Adrenal gland (tissue), 5 donors: ENCODE results near the gene ATP8B1.

Experiments
- POLR2A ChIP-seq, 2 donors: fragments of 450-650 bp; IDR thresholded peaks; one replicate each; pipeline ENCODE4 v1.6.1; 2017; ENCODE audit warnings: antibody characterized with exemption in 2 of 2, mild to moderate bottlenecking in 2 of 2, moderate library complexity in 1 of 2
- TF ChIP-seq, protein P1 (sequence below), 6 experiments: fragments of 450-650 bp in 4 of 6; fragments of 200-600 bp in 2 of 6; sonication (generic) in 1 of 6; IDR thresholded peaks; 1 replicate in 5 of 6; 2 replicates in 1 of 6; pipeline versions ENCODE4 v1.5.1 to v1.8.0; 2016 to 2021; ENCODE audit warnings: antibody characterized with exemption in 6 of 6, mild to moderate bottlenecking in 2 of 6, moderate library complexity in 1 of 6
- donor health status: DM: no; HTN: no; CAD: no.

DNA sequence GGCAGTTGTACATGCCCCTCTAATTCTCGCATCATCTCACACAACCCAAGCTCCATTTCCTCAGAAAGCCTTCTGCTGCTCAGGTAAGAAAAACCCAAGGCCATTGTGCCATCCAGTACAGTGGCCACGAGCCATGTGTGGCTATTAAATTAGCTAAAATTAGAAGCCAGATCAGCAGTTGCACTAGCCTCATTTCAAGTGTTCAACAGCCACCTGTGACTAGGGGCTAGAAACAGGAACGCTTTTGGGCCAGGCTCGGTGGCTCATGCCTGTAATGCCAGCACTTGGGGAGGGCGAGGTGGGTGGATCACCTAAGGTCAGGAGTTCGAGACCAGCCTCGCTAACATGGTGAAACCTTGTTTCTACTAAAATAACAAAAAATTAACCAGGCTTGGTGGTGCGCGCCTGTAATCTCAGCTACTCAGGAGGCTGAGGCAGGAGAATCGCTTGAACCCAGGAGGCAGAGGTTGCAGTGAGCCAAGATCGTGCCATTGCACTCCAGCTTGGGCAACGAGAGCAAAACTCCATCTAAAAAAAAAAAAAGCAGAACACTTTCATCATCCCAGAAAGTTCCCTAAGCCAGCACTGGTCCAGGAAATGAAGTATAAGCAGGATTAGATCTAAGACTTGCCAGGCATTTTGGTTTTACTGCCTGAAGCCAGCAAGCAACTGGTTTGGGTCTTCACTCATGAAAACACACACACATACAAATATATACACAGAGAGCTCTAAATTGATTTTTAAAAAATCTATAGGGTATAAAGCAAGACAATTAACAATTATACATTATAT is 35.7 kb downstream of the ATP8B1 start:
- TF ChIP-seq, protein P1, sequence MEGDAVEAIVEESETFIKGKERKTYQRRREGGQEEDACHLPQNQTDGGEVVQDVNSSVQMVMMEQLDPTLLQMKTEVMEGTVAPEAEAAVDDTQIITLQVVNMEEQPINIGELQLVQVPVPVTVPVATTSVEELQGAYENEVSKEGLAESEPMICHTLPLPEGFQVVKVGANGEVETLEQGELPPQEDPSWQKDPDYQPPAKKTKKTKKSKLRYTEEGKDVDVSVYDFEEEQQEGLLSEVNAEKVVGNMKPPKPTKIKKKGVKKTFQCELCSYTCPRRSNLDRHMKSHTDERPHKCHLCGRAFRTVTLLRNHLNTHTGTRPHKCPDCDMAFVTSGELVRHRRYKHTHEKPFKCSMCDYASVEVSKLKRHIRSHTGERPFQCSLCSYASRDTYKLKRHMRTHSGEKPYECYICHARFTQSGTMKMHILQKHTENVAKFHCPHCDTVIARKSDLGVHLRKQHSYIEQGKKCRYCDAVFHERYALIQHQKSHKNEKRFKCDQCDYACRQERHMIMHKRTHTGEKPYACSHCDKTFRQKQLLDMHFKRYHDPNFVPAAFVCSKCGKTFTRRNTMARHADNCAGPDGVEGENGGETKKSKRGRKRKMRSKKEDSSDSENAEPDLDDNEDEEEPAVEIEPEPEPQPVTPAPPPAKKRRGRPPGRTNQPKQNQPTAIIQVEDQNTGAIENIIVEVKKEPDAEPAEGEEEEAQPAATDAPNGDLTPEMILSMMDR (IDR thresholded peaks at IDR 0.05) = no peak
- no peak for TF ChIP-seq POLR2A (IDR thresholded peaks at IDR 0.05)
